ENCODE measurements around the gene SEPTIN3.

Gene SEPTIN3

GRCh38 chr22:41975299-41976069 is 6.2 kb downstream of the SEPTIN3 start:
- Mint-ChIP-seq H3K27me3 (peaks cover 48 to 76% of the 10 kb centered on the region in 2 donors), H3K4me3 (peak overlapping the region; percentile 44 to 60), H3K27ac (no peak overlapping the region), H3K9me3 (no peaks in the 10 kb centered on the region), H3K36me3 (ENCODE audit: insufficient read depth) (no peaks in the 10 kb centered on the region), H3K4me1 (ENCODE audit: low read depth in 2 of 2) (peaks cover 3% of the 10 kb centered on the region in 2 donors)
- DNase-seq: no peak
- no peak for ATAC-seq (replicated peaks)

GRCh38 chr22:41976070-41976901 is 7.0 kb downstream of the SEPTIN3 start:
- Mint-ChIP-seq H3K27me3 (peaks cover 48 to 68% of the 10 kb centered on the region in 2 donors), H3K4me1 (ENCODE audit: low read depth in 2 of 2) (peaks cover 3% of the 10 kb centered on the region in 2 donors), H3K27ac (no peak overlapping the region), H3K36me3 (ENCODE audit: insufficient read depth) (no peaks in the 10 kb centered on the region), H3K9me3 (no peaks in the 10 kb centered on the region), H3K4me3 (peak overlapping the region; percentile 44 to 60)
- peak; percentile 83 for ATAC-seq (replicated peaks)
- peak; percentile 18 to 38 (median 21) for DNase-seq

- Mint-ChIP-seq H3K9me3 (no peaks in the 10 kb centered on the region), H3K4me3 (peak overlapping the region; percentile 33 to 52), H3K27me3 (peaks cover 43 to 60% of the 10 kb centered on the region in 2 donors), H3K27ac (no peak overlapping the region), H3K36me3 (ENCODE audit: insufficient read depth) (no peaks in the 10 kb centered on the region), H3K4me1 (ENCODE audit: low read depth in 2 of 2) (peaks cover 3% of the 10 kb centered on the region in 2 donors)
- no peak for DNase-seq
- peak; percentile 31 for ATAC-seq (replicated peaks)
Observed at GRCh38 chr22:41976961-41977566, 7.8 kb downstream of the SEPTIN3 start.

GRCh38 chr22:41978732-41979131 is 9.5 kb downstream of the SEPTIN3 start:
- peaks cover 37 to 47% of the 10 kb centered on the region in 2 donors for H3K27me3 Mint-ChIP-seq
- ATAC-seq (replicated peaks) (no peak), DNase-seq (no peak)
- H3K27ac Mint-ChIP-seq: no peak overlapping the region
- H3K9me3 Mint-ChIP-seq: no peaks in the 10 kb centered on the region
- H3K4me3 Mint-ChIP-seq: no peak overlapping the region
- H3K4me1 Mint-ChIP-seq (ENCODE audit: low read depth in 2 of 2): peaks cover 3% of the 10 kb centered on the region in 2 donors
- no peaks in the 10 kb centered on the region for H3K36me3 Mint-ChIP-seq (ENCODE audit: insufficient read depth)

- no peak for ATAC-seq (replicated peaks)
- peaks cover 37 to 47% of the 10 kb centered on the region in 2 donors for H3K27me3 Mint-ChIP-seq
- no peak for DNase-seq
- H3K36me3 Mint-ChIP-seq (ENCODE audit: insufficient read depth): no peaks in the 10 kb centered on the region
- no peak overlapping the region for H3K4me3 Mint-ChIP-seq
- no peak overlapping the region for H3K27ac Mint-ChIP-seq
- H3K9me3 Mint-ChIP-seq: no peaks in the 10 kb centered on the region
- H3K4me1 Mint-ChIP-seq (ENCODE audit: low read depth in 2 of 2): peaks cover 3% of the 10 kb centered on the region in 2 donors
Observed at GRCh38 chr22:41979423-41980250, 10.4 kb downstream of the SEPTIN3 start.

- ATAC-seq (replicated peaks) (no peak), DNase-seq (no peak)
- H3K36me3 Mint-ChIP-seq (ENCODE audit: insufficient read depth): no peaks in the 10 kb centered on the region
- H3K4me1 Mint-ChIP-seq (ENCODE audit: low read depth in 2 of 2): no peaks in the 10 kb centered on the region
- H3K27ac Mint-ChIP-seq: no peak overlapping the region
- H3K9me3 Mint-ChIP-seq: no peaks in the 10 kb centered on the region
- H3K4me3 Mint-ChIP-seq: no peak overlapping the region
- peaks cover 12 to 25% of the 10 kb centered on the region in 2 donors for H3K27me3 Mint-ChIP-seq
Observed at GRCh38 chr22:41982865-41983264, 13.6 kb downstream of the SEPTIN3 start.

GRCh38 chr22:41983513-41984405 is 14.5 kb downstream of the SEPTIN3 start:
- Mint-ChIP-seq H3K36me3 (ENCODE audit: insufficient read depth) (no peaks in the 10 kb centered on the region), H3K4me3 (no peak overlapping the region)
- DNase-seq: no peak

GRCh38 chr22:41987276-41987675 is 18.0 kb downstream of the SEPTIN3 start:
- Mint-ChIP-seq H3K36me3 (ENCODE audit: insufficient read depth) (no peaks in the 10 kb centered on the region), H3K9me3 (no peaks in the 10 kb centered on the region), H3K4me3 (no peak overlapping the region), H3K27ac (no peak overlapping the region), H3K4me1 (ENCODE audit: low read depth in 2 of 2) (no peaks in the 10 kb centered on the region), H3K27me3 (peaks cover 7 to 27% of the 10 kb centered on the region in 2 donors)
- DNase-seq (no peak), ATAC-seq (replicated peaks) (no peak)

More at GRCh38 chr22:41983513-41984405, 14.5 kb downstream of the SEPTIN3 start:
- Mint-ChIP-seq H3K27ac (no peak overlapping the region), H3K9me3 (no peaks in the 10 kb centered on the region), H3K4me1 (ENCODE audit: low read depth in 2 of 2) (no peaks in the 10 kb centered on the region), H3K27me3 (peaks cover 3 to 24% of the 10 kb centered on the region in 2 donors)
- no peak for ATAC-seq (replicated peaks)

- peaks cover 15 to 32% of the 10 kb centered on the region in 2 donors for H3K27me3 Mint-ChIP-seq
- H3K36me3 Mint-ChIP-seq (ENCODE audit: insufficient read depth): no peaks in the 10 kb centered on the region
- DNase-seq (no peak), ATAC-seq (replicated peaks) (no peak)
- no peaks in the 10 kb centered on the region for H3K4me1 Mint-ChIP-seq (ENCODE audit: low read depth in 2 of 2)
- H3K4me3 Mint-ChIP-seq: no peak overlapping the region
- H3K27ac Mint-ChIP-seq: no peak overlapping the region
- no peaks in the 10 kb centered on the region for H3K9me3 Mint-ChIP-seq
Observed at GRCh38 chr22:41989246-41989645, 20.0 kb downstream of the SEPTIN3 start.

GRCh38 chr22:41991111-41991510 is 21.9 kb downstream of the SEPTIN3 start:
- DNase-seq (no peak), ATAC-seq (replicated peaks) (no peak)
- Mint-ChIP-seq H3K27ac (no peak overlapping the region), H3K36me3 (ENCODE audit: insufficient read depth) (no peaks in the 10 kb centered on the region), H3K4me3 (no peak overlapping the region), H3K4me1 (ENCODE audit: low read depth in 2 of 2) (no peaks in the 10 kb centered on the region), H3K27me3 (peaks cover 20 to 39% of the 10 kb centered on the region in 2 donors), H3K9me3 (no peaks in the 10 kb centered on the region)

GRCh38 chr22:41992496-41992895 is 23.3 kb downstream of the SEPTIN3 start:
- Mint-ChIP-seq H3K36me3 (ENCODE audit: insufficient read depth) (no peaks in the 10 kb centered on the region), H3K4me1 (ENCODE audit: low read depth in 2 of 2) (peaks cover 0 to under 1% of the 10 kb centered on the region in 2 donors), H3K27ac (no peak overlapping the region), H3K9me3 (no peaks in the 10 kb centered on the region), H3K27me3 (peaks cover 20 to 47% of the 10 kb centered on the region in 2 donors), H3K4me3 (no peak overlapping the region)
- DNase-seq (no peak), ATAC-seq (replicated peaks) (no peak)

GRCh38 chr22:41995211-41995610 is 26.0 kb downstream of the SEPTIN3 start:
- H3K4me1 Mint-ChIP-seq (ENCODE audit: low read depth in 2 of 2): peaks cover 11 to 22% of the 10 kb centered on the region in 2 donors
- H3K4me3 Mint-ChIP-seq: no peak overlapping the region
- H3K9me3 Mint-ChIP-seq: peaks cover 0 to 1% of the 10 kb centered on the region in 2 donors
- H3K36me3 Mint-ChIP-seq (ENCODE audit: insufficient read depth): peaks cover 4% of the 10 kb centered on the region
- peaks cover 20 to 44% of the 10 kb centered on the region in 2 donors for H3K27me3 Mint-ChIP-seq
- DNase-seq: no peak
- no peak for ATAC-seq (replicated peaks)
- no peak overlapping the region for H3K27ac Mint-ChIP-seq
